Measurements from ENCODE around the gene MAP3K14.

DNA sequence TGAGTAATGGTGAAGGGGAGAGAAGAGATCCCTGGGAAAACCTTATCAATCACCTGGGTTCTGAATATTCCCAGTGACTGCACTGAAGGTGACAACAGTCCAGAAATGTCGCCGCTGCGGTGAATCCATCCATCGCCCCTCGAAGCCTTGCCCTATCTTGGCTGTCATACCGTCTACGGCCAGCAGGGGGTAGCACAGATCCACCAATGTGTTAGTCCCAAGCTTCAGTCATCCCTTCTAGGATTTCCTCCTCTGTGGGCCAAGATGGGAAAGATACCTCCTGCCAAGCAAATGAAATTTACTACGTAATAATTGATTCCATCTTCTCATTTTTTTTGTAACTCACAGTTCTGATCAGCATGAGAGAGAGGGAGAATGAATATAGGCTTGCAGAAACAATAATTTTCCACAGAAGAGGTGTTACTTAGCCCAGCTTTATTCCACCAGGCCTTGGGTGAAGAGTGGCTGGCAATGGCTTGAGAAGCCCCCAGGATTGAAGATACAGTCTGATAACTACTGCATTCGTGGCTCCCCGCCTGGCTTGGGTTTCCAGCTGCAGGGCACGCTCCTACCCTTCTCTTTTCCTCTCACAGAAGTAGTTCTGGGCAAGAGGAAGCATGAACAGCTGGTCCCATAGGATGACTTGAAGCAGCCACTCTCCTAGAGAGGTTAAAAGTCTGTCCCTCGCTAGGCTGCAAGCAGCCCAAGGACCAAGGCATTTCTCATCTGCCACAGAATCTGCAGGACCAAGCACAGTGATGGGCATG is 97.7 kb downstream of the MAP3K14 start:
- TF ChIP-seq, protein P1, sequence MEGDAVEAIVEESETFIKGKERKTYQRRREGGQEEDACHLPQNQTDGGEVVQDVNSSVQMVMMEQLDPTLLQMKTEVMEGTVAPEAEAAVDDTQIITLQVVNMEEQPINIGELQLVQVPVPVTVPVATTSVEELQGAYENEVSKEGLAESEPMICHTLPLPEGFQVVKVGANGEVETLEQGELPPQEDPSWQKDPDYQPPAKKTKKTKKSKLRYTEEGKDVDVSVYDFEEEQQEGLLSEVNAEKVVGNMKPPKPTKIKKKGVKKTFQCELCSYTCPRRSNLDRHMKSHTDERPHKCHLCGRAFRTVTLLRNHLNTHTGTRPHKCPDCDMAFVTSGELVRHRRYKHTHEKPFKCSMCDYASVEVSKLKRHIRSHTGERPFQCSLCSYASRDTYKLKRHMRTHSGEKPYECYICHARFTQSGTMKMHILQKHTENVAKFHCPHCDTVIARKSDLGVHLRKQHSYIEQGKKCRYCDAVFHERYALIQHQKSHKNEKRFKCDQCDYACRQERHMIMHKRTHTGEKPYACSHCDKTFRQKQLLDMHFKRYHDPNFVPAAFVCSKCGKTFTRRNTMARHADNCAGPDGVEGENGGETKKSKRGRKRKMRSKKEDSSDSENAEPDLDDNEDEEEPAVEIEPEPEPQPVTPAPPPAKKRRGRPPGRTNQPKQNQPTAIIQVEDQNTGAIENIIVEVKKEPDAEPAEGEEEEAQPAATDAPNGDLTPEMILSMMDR (IDR thresholded peaks at IDR 0.05): peak; percentile 86 to 96 (median 94)
- TF ChIP-seq POLR2A (IDR thresholded peaks at IDR 0.05): no peak

All from thyroid gland (tissue), 4 donors.